HAP-1 (cell line): ENCODE results near the gene GLOD4.
"Not testable (repeated sequence)": the region's sequence is repeated elsewhere in the genome, so short reads cannot be mapped to it uniquely, and the experiment has no call there.

ENCODE experiments used
- DNase-seq, 2 experiments: peaks; one replicate each; pipeline ENCODE4 v3.0.0-alpha.2; 2016 to 2020; ENCODE audit warnings: low spot score in 2 of 2
- H3K27me3 ChIP-seq: fragments of 250-450 bp; sonication (Bioruptor Pico); 2 replicates; pipeline ENCODE4 v1.5.1; 2020; ENCODE audit warnings: low read depth, mild to moderate bottlenecking, moderate library complexity
- H3K36me3 ChIP-seq: fragments of 250-450 bp; sonication (Bioruptor Pico); replicated peaks from 2 replicates; pipeline ENCODE4 v1.5.1; 2020; ENCODE audit warnings: mild to moderate bottlenecking
- H3K4me1 ChIP-seq: fragments of 250-450 bp; sonication (Bioruptor Pico); 2 replicates; pipeline ENCODE4 v1.5.1; 2020; ENCODE audit warnings: mild to moderate bottlenecking
- H3K4me3 ChIP-seq: fragments of 250-450 bp; sonication (Bioruptor Pico); 2 replicates; pipeline ENCODE4 v1.5.1; 2020; ENCODE audit warnings: mild to moderate bottlenecking, moderate library complexity
- H3K9me3 ChIP-seq: fragments of 250-450 bp; sonication (Bioruptor Pico); 2 replicates; pipeline ENCODE4 v1.5.1; 2020; ENCODE audit warnings: mild to moderate bottlenecking, moderate library complexity
- in situ Hi-C: fragments of 300-500 bp; cut with MboI; formaldehyde crosslinking; loops from 3 replicates; pipeline ENCODE4 v1.14.3; 2020; ENCODE audit warnings: low sequenced_read_pairs, inconsistent platforms, mixed read lengths

GLOD4 gene

DNA sequence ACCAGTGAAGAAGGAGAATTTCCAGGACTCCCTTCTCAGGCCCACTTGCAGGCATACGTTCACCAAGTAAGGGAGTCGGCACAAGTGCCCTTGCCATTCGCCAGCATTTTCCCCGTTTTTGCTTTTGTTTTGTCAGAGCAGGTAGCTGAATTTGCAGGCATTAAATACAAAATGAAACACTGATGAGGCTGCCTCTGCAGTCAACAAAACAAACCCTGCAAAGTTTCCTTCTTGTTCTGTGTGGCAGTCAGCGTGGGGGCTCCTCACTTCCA lies 7.8 kb downstream of the GLOD4 start:
- H3K9me3 ChIP-seq = no peaks in the 10 kb centered on the region
- H3K36me3 ChIP-seq = peaks cover 69% of the 10 kb centered on the region
- peaks cover 23% of the 10 kb centered on the region for H3K4me1 ChIP-seq
- DNase-seq = no peak
- no peaks in the 10 kb centered on the region for H3K27me3 ChIP-seq
- H3K4me3 ChIP-seq = no peak overlapping the region
- in situ Hi-C loops = no loop called here

DNA sequence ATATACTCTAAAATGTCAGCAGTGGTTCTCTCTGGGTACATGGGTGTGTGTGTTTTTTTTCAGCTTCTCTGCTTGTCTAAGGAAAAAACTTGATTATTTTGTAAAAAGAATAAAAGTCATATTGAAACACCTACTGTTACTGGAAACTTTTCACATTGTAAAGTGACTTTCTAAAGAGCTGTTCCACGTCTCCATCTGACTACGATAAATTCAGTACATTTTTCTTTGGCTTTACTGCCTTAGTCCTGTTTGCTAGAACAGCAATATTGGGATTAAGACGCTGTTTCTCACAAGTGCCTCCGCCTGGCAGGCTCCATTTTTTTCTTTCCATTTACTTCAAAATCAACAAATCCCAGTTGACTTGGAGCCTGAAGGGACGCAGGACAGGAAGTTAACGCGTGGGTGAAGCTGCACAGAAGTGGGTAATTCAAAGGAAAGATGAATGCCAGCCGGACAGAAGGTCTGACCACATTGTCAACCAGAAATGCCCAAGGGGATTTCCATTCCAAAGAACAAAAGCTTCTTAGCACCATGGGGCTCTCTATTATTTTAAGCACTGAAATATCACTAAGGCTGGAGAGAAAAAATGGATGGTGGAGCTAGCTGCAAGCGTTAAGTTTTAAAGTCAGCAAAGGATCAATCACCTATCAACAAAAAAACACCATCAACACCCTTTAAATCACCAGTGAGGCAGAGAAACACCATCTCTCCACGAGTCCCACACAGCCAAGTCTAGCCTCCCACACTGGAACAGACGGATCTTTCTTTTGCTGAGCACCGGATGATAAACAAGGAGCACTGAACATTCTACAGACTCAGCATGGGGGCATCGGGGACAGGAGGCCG lies 8.4 kb downstream of the GLOD4 start:
- H3K9me3 ChIP-seq = no peaks in the 10 kb centered on the region
- peaks cover 66% of the 10 kb centered on the region for H3K36me3 ChIP-seq
- DNase-seq = peak; percentile 77 to 86
- no peak overlapping the region for H3K4me3 ChIP-seq
- H3K27me3 ChIP-seq = no peaks in the 10 kb centered on the region
- peaks cover 23% of the 10 kb centered on the region for H3K4me1 ChIP-seq
- in situ Hi-C loops = no loop called here

DNA sequence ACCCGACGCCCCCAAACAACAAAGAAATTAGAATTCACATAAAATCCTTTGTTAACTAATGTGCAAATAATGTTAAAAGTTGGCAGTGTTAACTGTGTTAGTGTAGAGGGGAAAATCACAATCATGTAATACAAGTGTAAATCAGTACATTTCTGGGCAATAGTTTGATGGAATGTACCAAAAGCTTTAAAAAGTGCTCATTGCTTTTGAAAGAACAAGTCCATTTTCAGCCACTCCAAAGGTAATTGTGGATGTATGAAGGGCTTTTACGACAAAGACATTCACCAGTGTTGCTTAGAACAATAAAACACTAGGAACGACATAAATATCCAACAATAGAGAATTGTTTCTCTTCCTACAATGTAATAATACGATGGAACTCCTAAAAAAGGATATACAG lies 9.1 kb downstream of the GLOD4 start:
- in situ Hi-C loops = no loop called here
- H3K4me1 ChIP-seq = peaks cover 23% of the 10 kb centered on the region
- H3K36me3 ChIP-seq = peaks cover 59% of the 10 kb centered on the region
- no peak overlapping the region for H3K4me3 ChIP-seq
- H3K27me3 ChIP-seq = no peaks in the 10 kb centered on the region
- peak in 1 of 2 experiments; percentile 76 for DNase-seq
- no peaks in the 10 kb centered on the region for H3K9me3 ChIP-seq

DNA sequence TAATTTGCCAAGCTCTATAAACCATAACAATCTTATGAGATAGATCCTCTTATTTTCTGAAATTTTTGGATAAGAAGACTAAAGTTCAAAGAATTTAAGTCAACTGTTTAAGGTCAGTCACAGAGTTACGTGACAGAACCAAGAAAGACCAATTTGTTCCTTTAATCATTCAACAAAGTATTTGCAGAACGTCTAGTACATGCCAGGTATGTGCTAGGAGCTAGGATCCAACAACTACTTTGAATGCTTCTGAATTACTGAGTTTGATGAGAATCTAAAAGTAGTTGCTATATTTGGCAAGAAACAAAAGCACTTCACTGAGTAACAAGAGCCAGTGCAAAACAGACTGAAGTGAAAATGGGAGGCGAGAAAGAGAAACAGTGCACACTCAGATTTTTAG lies 15.0 kb downstream of the GLOD4 start:
- no peak overlapping the region for H3K4me3 ChIP-seq
- peaks cover under 1% of the 10 kb centered on the region for H3K4me1 ChIP-seq
- no peaks in the 10 kb centered on the region for H3K27me3 ChIP-seq
- H3K9me3 ChIP-seq = no peaks in the 10 kb centered on the region
- in situ Hi-C loops = no loop called here
- no peak for DNase-seq
- peaks cover 59% of the 10 kb centered on the region for H3K36me3 ChIP-seq

DNA sequence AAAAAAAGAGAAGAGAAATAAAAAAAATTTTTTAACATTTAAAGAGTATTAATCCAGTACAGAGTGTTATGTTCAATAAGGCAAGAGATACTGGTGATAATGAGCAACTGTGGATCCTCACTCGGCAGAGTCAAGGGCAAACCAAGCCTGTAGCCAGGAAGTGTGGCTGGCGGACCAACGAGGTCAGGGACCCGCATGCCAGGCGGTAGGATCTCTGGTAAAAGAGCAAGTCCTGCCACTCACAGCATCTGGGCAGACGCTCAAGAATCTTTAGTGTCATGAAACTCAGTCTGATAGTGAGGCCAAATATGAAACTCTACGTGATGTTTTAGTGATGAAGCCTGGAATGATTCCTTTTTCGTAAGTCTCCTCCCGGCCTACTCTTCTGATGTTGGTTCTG lies 21.7 kb downstream of the GLOD4 start:
- no peaks in the 10 kb centered on the region for H3K27me3 ChIP-seq
- DNase-seq = no peak
- peaks cover 72% of the 10 kb centered on the region for H3K36me3 ChIP-seq
- in situ Hi-C loops = no loop called here
- no peak overlapping the region for H3K4me3 ChIP-seq
- no peaks in the 10 kb centered on the region for H3K4me1 ChIP-seq
- H3K9me3 ChIP-seq = no peaks in the 10 kb centered on the region

DNA sequence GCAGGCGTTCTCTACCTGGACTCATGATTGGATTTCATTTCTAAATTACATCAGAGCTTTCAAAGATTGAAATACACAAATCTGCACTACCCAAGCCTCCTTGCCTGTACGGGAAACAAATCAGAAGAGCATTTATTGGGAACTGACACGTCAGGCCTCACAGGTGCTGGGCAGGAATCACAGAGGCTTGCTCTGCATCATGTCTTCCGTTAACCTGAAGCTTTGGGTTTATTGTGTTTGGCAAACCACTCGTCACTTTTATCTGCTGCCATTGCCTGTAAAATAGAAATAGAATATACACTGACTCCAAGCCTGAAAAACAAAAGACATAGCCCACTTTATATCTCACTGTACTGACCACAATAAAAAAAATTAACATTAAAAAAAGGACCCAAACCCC lies 22.1 kb downstream of the GLOD4 start:
- Histone ChIP-seq H3K27me3 (no peaks in the 10 kb centered on the region), H3K4me1 (no peaks in the 10 kb centered on the region), H3K9me3 (no peaks in the 10 kb centered on the region), H3K4me3 (no peak overlapping the region), H3K36me3 (peaks cover 68% of the 10 kb centered on the region)
- DNase-seq = no peak
- in situ Hi-C loops = no loop called here

DNA sequence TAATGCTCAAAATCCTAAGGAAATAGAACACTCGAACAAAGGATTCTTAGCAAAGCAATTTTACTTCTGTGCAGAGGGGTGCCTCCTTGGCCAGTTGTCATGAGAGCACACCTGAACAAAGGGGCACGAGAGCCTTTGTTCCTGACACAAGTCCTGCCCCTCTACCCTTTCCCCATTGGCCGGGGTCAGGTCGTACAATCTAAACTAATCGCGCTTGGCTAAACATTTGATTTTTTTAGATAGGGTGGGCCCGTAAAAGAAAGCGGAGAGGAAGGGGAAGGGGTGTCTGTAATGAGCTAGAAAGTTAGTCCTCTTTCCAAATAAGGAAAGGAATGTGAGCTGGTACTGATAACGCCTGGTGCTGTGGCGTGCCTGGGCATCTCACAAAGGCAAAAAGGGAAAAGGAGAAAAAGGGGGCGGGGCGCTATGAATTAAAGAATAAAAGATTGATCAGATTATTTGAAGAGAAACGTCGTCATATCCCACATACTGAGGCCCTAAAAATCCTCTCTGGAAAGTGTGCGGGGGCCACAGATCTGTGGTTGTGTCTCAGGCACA lies 26.0 kb downstream of the GLOD4 start:
- H3K4me3 ChIP-seq, in situ Hi-C loops, DNase-seq, H3K4me1 ChIP-seq, H3K27me3 ChIP-seq, H3K9me3 ChIP-seq: not testable (repeated sequence)
- H3K36me3 ChIP-seq = peaks cover 43% of the 10 kb centered on the region

DNA sequence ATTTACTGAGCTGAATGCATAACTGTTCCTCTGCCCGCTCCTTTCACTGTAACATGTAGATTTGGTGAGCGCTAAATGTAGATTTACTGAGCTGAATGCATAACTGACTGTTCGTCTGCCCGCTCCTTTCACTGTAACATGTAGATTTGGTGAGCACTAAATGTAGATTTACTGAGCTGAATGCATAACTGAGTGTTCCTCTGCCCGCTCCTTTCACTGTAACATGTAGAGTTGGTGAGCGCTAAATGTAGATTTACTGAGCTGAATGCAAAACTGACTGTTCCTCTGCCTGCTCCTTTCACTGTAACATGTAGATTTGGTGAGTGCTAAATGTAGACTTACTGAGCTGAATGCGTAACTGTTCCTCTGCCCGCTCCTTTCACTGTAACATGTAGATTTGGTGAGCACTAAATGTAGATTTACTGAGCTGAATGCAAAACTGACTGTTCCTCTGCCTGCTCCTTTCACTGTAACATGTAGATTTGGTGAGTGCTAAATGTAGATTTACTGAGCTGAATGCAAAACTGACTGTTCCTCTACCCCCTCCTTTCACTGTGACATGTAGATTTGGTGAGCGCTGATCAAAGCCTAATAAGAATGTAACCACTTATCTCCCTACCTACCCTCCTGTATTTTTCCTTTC lies 26.6 kb downstream of the GLOD4 start:
- peaks cover 37% of the 10 kb centered on the region for H3K36me3 ChIP-seq
- in situ Hi-C loops, H3K9me3 ChIP-seq, H3K4me3 ChIP-seq, DNase-seq, H3K4me1 ChIP-seq, H3K27me3 ChIP-seq: not testable (repeated sequence)

DNA sequence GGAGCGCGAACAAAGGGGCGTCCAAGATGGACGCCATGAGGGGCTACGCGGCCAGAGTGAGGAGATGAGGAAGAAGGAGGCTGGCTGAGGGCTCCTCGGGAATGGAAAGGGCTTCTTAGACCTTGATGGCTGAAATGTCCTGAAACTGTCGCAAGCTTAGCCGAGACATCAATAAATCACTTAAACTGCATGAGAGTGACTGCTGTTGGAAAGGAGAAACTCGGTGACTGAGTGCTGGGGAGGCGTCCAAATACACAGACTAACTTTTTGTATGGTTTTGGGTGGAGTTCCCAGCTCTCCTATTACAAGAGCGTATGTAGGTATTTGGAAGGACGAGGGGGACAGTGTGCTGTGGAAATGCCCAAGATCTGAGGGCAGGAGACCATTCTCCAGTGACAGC lies 28.7 kb downstream of the GLOD4 start:
- Histone ChIP-seq H3K27me3 (no peaks in the 10 kb centered on the region), H3K36me3 (peaks cover 22% of the 10 kb centered on the region), H3K4me1 (peaks cover 12% of the 10 kb centered on the region), H3K9me3 (no peaks in the 10 kb centered on the region), H3K4me3 (no peak overlapping the region)
- in situ Hi-C loops = no loop called here
- DNase-seq = no peak

DNA sequence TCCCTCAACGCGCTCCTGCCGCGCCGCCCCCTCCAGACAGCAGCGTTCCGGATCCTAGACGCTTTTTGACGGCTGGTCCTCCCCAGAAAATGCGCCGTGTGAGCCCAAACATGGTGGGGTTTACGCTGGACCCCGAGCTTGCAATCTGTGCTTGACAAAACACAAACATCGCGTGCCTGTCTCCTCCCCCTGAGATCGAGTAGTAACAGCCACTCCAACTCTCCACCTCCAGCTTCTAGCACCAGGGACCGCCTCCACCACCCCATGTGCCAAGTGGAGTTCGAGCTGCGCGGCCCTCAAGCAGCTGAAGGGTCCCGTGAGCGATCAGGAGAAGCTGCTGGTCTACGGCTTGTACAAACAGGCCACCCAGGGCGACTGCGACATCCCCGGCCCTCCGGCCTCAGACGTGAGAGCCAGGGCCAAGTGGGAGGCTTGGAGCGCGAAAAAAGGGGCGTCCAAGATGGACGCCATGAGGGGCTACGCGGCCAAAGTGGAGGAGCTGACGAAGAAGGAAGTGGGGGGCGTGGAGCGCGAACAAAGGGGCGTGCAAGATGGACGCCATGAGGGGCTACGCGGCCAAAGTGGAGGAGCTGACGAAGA lies 29.4 kb downstream of the GLOD4 start:
- H3K27me3 ChIP-seq = no peaks in the 10 kb centered on the region
- peak in 1 of 2 experiments; percentile 51 for DNase-seq
- peaks cover 12% of the 10 kb centered on the region for H3K4me1 ChIP-seq
- in situ Hi-C loops = no loop called here
- H3K4me3 ChIP-seq = peak overlapping the region; percentile 77
- no peaks in the 10 kb centered on the region for H3K9me3 ChIP-seq
- peaks cover 23% of the 10 kb centered on the region for H3K36me3 ChIP-seq

DNA sequence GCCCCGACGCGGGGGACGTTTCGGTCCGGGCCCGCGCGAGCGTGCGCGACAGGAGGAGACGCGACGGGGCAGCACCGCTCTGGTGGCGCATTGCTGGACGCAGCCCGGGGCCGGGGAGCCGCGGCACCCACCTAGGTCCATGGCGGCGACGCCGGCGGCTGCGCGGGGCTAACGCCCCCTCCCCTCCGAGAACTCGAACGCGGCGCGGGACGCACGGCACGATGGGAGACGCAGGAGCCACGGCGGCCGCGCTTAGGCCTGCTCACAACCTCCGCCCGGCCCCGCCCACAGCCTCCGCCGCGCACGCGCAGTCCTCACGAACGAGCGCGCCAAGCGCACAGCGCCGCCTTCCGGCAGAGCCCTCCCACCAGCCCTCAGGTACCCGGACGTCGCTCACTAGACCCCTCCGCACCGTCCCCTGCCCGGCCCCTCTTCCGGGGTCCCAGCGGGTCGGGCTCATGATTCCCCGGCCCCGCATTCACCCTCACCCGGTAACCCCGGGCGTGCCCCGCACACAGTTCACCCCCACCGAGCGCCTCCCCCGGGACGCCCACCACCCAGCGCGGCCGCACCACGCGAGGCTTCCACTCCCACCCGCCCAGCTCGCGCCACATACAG lies 30.0 kb downstream of the GLOD4 start, which contains the start of gene GEMIN4:
Gene GEMIN4, minus strand, starts transcription at position 263 of the 618 bp plus-strand sequence. Its CDS starts 122 bp downstream, at position 141.
- Histone ChIP-seq H3K4me3 (peak within 1 kb of the TSS; percentile 77), H3K27me3 (no peaks in the 10 kb centered on the region), H3K36me3 (peaks cover 24% of the 10 kb centered on the region), H3K4me1 (peaks cover 12% of the 10 kb centered on the region), H3K9me3 (no peaks in the 10 kb centered on the region)
- in situ Hi-C loops = no loop called here
- DNase-seq = peak; percentile 84 to 97

DNA sequence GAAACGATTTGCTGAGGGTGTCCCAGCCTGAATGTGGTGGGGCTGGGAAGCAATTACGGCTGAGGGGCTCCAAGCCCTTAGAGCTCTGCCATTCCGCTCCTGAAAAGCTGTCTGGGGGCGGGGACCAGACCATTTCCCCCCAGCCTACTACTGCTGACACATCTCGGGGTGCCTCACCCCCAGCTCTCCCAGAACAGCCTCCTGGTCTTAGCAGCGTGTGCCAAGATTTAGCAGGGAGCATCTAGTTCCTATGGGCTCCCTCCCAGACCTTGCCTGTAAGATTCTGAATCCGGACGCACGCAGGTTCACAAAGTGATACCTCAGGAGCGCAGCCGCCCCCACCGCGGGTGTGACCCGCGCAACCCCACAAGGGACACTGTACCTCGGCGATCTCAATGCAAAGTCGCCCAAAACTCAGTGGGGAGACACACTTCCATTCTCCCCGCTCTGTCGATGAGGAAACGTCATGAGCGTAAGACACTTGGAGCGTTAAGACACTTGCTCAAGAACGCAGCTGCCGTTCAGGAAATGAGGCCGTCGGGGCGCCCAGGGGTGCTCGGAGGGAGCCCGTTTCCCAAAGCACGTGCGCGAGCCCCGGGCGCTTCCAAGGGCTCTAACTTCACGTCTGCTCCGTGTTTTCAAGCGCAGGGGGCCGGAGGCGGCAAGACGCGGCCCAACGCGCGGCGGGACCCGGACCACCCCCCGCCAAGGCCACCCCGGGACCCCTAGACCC lies 30.6 kb downstream of the GLOD4 start:
- peaks cover 24% of the 10 kb centered on the region for H3K36me3 ChIP-seq
- H3K4me3 ChIP-seq = peak overlapping the region; percentile 77
- no peaks in the 10 kb centered on the region for H3K27me3 ChIP-seq
- peaks cover 12% of the 10 kb centered on the region for H3K4me1 ChIP-seq
- H3K9me3 ChIP-seq = no peaks in the 10 kb centered on the region
- DNase-seq = peak in 1 of 2 experiments; percentile 51
- in situ Hi-C loops = no loop called here

DNA sequence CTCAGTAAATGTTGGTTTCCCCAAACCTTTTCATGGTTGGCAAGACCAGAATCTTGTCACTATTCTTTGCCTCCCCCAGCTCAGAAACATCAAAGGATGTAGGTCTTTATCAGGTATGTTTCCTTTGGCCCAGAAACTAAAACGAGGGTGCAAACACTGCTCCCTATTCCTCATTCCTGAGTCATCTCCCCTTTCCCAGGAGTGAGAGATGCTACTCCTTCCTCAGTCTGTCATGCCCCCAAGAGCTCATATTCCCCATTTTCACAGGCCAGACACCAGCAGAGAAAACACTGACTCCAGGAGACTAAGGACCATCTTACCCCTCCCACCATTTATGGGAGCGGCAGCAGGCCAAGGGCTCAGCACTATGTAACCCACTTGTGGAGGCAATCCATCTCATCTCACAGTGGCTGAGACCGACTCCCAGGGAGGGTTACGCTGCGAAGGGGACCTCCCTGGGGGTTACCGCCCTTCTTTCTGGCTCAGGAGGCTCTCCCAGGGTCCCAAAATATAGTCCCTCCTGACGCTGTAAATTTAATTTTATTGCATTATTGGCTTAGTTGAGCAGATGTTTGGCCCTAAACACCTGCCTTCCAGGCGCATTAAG lies 31.5 kb downstream of the GLOD4 start:
- Histone ChIP-seq H3K9me3 (no peaks in the 10 kb centered on the region), H3K36me3 (peaks cover 32% of the 10 kb centered on the region), H3K4me1 (peaks cover 12% of the 10 kb centered on the region), H3K27me3 (no peaks in the 10 kb centered on the region), H3K4me3 (peak overlapping the region; percentile 77)
- peak in 1 of 2 experiments; percentile 45 for DNase-seq
- in situ Hi-C loops = no loop called here
